ENCODE measurements around the gene KLHL29.

DNA sequence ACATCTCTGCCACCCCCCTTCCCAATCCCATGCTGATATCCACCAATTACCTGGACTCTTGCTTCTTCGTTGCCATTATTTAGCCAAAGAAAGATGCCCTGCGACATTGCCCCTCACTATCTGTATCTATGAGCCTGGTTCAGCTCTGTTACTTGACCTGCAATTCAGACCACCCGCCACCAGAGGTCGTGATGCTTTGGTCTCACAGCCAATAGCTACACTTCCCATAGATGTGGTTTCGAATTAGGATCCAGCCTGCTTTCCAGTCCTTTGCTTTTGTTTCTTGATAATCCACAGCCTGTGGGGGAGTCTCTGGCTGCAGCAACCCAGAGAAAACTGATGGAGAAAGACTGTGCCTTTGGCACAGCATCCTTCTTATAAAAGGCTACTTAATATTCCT is 239.4 kb downstream of the KLHL29 start:
- TF ChIP-seq, protein P1, sequence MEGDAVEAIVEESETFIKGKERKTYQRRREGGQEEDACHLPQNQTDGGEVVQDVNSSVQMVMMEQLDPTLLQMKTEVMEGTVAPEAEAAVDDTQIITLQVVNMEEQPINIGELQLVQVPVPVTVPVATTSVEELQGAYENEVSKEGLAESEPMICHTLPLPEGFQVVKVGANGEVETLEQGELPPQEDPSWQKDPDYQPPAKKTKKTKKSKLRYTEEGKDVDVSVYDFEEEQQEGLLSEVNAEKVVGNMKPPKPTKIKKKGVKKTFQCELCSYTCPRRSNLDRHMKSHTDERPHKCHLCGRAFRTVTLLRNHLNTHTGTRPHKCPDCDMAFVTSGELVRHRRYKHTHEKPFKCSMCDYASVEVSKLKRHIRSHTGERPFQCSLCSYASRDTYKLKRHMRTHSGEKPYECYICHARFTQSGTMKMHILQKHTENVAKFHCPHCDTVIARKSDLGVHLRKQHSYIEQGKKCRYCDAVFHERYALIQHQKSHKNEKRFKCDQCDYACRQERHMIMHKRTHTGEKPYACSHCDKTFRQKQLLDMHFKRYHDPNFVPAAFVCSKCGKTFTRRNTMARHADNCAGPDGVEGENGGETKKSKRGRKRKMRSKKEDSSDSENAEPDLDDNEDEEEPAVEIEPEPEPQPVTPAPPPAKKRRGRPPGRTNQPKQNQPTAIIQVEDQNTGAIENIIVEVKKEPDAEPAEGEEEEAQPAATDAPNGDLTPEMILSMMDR (conservative IDR thresholded peaks at IDR 0.05): peak; percentile 73
- no peak for TF ChIP-seq EZH2 (IDR thresholded peaks at IDR 0.05; ENCODE audit: low read depth)
